NCI-H2107 treated with DMSO at 0.1 percent for 48 hours (cell line): ENCODE measurements around the gene COPS9.

Source experiments
- DNase-seq: peaks from one replicate; lab custom pipeline; 2025; ENCODE audit not compliant: unreplicated experiment; lab: John Stamatoyannopoulos, UW

Gene COPS9

DNA sequence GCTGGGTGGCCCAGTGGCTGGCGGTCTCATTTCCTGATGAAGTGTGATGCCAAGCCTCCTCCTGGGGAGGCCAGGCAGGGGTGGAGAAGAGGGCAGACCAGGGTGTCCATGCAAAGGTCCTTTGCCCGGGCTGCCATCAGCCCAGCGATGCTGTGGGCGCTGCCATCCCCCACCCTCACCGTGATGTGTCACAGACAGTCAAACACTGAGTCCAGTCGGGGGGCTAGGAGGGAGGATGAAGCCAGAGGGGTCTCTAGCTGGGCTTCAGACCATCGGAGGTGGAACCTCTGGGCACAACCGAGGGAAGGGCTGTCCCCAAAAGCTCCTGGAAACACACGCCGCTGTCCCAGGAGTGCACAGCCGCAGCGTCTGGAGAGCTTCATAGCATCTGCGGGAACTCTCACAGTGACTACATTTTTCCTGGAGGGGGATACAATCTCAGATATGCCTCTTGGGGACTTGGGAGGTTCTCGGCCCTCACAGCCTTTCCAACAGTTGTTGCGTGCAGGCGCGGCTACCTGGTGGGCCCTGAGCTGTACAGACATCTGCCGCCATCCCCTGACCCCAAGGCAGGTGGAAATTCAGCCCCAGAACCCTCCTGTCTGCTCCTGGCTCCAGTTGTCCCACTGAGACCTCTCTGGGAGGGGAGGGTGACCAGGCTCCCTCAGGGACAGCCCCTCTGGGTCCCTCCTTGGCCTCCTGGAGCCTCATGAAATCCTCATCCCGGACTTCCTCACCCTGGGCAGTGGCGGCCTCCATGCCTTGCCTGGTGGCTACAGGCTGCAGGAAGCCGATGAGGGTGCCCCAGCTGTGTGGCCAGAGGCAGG, 30.9 kb upstream of the COPS9 start:
- DNase-seq, result no peak

DNA sequence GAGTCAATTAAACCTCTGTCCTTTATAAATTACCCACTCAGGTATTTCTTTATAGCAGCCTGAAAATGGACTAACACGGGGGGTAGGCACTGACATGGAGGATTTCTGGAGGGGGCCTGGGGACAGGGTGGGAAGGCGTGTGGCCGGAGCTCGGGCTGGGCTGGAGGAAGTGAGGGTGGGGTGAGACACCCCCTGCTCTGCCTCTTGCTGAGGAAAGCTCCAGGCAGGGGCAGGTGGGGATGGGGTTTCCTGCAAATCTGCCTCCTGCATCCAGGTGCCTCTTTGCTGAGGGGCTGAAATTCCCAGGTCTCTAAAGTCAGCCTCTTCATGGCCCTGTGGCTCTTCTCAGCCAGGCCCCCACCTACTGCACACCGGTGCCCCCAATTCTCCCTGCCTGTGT, 30.1 kb upstream of the COPS9 start:
- no peak for DNase-seq

GRCh38 chr2:240165661-240166060, 29.6 kb upstream of the COPS9 start:
- DNase-seq, result no peak

GRCh38 chr2:240165034-240165433, 28.9 kb upstream of the COPS9 start:
- DNase-seq, result no peak

GRCh38 chr2:240164586-240164985, 28.5 kb upstream of the COPS9 start:
- no peak for DNase-seq

- no peak for DNase-seq
These were observed 27.9 kb upstream of the COPS9 start for GRCh38 chr2:240163844-240164574.

DNA sequence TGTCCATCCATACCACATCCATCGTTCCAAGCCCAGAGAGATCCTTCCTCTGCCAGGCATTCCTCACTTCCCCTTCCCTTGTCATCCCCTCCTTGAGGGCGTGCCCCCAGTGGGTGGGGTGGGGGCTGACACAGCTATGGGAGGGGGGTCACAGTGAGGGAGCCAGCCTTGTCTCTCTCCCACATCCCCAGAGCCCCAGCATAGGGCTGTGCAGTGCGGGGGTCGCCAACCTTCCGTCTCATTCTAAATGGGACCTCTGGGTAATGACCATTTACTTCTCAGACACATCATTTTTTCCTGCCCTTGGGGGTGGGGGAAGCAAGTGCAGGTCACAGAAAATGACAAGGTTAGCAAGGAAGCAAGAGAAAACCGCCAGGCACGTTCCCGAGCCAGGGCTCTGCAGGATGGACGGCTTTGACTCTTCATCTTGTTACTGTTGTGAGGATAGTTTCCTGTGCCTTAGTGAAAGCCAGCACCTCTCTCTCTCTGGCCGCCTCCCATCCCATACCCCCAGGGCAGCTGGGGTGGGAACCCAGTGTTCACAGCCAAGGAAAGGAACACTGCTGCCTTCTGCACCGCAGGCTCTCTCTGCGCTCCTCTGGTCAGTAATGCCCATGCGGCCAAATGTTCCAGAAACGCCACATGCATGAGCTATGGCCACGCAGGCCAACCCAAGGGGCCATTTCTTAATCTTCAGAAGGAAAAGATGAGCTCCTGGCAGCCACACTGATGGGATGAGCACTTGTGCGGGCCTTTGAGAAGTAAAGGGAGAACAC, 27.0 kb upstream of the COPS9 start:
- DNase-seq, result no peak

DNA sequence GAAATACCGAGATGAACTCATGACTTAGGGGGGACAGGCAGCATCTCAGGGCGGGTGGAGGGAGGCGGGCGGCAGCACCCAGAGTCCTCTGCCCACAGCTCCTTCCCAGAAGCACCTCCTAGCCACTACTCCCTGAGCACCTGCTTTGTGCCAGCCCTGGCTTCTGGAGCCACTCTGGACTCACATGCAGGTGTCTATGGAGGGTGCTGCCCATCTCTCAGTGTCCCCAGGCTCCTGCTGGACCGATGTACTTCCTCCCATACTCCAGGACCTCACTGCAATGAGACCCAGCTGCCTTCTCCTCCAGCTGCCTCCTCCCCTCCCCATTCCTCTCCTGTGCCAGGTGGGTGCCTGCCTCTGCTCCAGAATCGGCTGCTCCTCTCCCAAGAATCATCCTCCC, 26.4 kb upstream of the COPS9 start:
- DNase-seq, result no peak

DNA sequence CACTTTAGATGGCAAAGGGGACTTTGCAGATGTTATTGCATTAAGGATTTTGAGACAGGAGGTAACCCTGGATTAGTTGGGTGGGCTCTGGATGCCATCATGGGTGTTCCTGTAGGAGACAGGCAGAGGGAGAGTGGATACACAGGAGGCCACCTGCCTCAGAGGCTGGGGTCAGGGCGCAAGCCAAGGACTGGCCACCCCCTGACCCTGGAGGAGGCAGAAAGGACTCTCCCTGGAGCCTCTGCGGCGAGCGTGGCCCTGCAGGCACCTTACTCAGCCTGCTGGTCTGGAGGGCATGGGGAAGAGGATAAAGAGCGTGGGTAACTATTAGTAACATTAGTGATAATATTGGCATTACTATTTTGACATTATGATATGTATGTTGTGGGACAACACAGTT, 25.9 kb upstream of the COPS9 start:
- DNase-seq, result no peak

- no peak for DNase-seq
These were observed 25.1 kb upstream of the COPS9 start for GRCh38 chr2:240161087-240161750.

DNA sequence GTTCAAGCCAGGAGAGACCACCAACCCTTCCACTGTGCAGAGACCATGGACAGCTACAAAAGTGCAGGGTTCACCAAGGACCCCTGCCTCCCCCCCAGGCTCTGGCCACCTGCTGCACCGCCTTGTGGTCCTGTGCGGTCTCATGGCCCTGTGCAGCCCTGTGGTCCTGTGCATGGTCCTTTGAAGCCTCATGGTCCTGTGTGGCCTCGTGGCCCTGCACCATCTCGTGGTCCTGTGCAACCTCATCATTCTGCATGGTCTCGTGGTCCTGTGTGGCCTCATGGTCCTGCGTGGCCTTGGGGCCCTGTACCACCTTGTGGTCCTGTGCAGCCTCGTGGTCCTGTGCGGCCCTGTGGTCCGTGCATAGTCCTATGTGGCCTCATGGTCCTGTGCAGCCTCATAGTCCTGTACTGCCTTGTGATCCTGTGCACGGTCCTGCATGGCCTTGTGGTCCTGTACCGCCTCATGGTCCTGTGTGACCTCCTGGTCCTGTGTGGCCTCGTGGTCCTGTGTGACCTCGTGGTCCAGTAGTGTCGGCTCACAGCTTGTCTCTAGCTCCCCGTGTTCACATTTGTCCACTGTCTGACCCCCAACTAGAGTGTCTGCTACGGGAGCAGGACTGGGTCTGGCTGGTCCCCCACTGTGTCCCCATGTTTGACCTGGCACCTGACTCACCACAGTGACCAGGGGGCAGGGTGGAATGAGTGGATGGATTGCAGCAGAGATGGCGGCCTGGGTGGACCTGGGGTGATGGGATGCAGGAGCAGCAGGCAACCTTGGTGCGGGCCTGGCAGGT, 24.4 kb upstream of the COPS9 start:
- DNase-seq, result no peak

DNA sequence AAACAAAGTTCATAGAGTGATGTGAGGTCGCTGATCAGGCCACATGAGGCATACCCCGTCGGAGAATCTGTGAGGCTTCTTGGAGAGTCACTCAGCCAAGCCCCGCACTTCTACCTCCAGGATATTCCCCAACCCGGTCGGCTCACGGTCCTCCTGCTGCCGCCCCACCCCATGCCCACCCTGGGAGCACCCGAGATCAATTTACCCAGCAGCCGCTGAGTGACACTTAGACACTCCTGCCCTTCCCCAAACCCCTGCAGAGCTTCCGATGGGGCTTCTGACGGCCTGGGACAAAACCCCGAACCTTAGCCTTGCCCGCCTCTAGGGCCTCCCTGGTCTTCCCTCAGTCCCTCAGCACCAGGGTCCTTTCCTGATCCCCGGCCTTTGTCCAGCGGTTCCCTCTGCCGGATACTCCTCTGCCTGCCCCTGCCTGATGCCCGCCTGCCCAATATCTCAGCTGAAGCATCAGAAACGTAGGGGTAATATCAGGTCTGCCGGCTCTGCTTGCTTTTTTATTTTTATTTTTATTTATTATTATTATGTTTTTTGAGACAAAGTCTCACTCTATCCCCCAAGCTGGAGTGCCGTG, 23.2 kb upstream of the COPS9 start:
- DNase-seq, result no peak

DNA sequence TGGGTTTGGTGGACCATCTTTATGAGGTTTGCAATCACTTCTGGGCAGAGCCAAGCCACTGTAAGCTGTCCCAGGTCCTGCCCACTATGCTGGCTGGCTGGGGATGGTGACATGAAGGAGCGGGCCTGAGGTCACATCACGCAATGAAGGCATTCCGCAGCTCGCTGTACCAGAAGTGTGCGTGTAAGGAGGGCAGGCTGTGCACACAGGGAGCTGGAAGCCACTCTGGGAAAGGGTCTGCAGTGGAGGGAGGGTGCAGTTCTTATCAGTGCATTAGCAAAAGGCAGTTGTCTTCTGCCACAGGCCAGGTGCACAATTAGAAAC, 21.0 kb upstream of the COPS9 start:
- no peak for DNase-seq

DNA sequence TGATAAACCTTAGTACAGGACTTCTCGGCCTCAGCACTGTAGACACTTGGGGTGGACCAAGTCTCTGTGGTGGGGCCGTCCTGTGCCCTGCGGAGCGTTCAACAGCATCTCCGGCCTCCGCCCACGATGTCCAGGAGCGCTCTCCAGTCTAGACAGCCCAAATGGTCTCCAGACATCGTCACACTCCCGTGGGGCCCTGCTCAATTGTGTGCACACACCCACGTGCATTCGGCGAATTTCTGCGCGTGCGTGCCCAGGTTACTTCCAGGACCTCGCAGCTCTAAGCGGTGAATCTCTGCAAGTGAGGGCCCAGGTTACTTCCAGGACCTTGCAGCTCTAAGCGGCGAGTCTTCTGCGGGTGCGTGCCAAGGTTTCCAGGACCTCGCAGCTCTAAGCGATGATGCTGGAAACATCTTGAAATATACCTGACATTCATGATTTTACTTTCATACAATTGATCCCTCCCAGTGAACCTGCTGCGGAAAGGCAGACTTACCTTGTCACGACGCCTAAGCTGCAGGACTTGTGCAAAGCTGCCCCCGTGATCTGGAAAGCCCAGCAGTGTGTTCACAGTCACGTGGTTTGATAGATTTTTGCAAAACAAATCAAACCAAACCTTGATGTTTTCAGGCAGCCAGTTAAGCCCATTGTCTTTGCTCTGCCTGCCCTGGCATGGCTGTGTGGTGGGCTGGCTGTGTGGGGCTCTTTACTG, 20.5 kb upstream of the COPS9 start:
- DNase-seq, result no peak

GRCh38 chr2:240155745-240156390, 19.8 kb upstream of the COPS9 start:
- DNase-seq, result no peak

- DNase-seq, result no peak
These were observed 19.1 kb upstream of the COPS9 start for GRCh38 chr2:240155048-240155744.

DNA sequence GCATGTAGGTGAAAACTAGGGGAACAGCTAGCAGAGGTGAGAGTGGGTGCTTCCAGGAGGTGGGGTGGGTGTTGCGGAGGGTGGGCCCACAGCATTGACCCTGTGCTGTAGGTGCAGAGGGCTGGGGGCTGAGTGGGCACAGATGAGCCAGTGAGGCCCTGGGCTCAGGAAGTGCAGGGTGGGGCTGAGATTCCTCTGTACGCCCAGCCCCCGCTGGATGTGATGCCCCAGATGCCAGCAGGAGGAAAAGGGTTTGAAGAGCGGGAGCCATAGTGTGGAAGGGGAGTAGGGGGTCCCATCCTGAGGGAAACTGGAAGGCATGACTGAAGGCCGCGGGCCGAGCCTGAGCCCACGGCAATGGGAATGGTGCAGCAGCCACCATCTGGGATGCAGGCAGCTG, 18.5 kb upstream of the COPS9 start:
- no peak for DNase-seq

DNA sequence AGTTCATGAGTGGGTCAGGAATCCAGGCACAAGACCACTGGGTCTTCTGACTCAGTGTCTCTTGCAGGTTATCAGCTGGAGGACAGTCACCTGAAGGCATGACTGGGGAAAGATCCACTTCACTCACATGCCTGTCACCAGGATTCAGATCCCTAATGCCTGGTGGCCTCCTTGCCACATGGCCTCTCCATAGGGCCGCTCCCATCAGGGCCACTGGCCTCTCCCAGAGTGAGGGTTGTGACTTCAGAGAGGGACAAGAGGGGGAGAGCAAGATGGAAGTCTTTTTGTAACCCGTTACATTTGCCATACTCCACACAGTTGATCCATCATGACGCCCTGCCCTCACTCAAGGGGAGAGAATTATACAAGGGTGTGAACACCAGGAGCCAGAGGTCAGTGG, 17.3 kb upstream of the COPS9 start:
- DNase-seq, result no peak
